Heart left ventricle (tissue), 16 donors: Measurements from ENCODE around the gene NCOA5. TPM values are rescaled to one million over a fixed set of nuclear protein-coding genes. Genes with fewer than 3 reads are reported as not detected.

Experiments
- ATAC-seq, 4 donors: fragments of 200-7000 bp; cut with Tn5 transposase; one replicate each; pipeline ENCODE4 v1.9.1; 2020 to 2022; ENCODE audit warnings: moderate library complexity in 4 of 4, mild to moderate bottlenecking in 3 of 4, moderate number of reproducible peaks in 1 of 4
- DNase-seq, 5 donors: peaks; one replicate each; pipeline ENCODE4 v3.0.0-alpha.2; 2020
- H3K27ac ChIP-seq, 12 donors: fragments of 200-600 bp; sonication (generic) in 4 of 12; one replicate each; pipeline versions ENCODE4 v1.5.0 to v1.8.0; 2016 to 2022; ENCODE audit warnings: mild to moderate bottlenecking in 2 of 12
- H3K27me3 ChIP-seq, 9 donors: fragments of 200-600 bp; sonication (generic) in 2 of 9; one replicate each; pipeline versions ENCODE4 v1.5.1 to v1.8.0; 2016 to 2022; ENCODE audit warnings: mild to moderate bottlenecking in 3 of 9
- H3K36me3 ChIP-seq, 9 donors: fragments of 200-600 bp; sonication (generic) in 2 of 9; one replicate each; pipeline versions ENCODE4 v1.5.0 to v1.8.0; 2018 to 2022; ENCODE audit warnings: mild to moderate bottlenecking in 2 of 9
- H3K4me1 ChIP-seq, 12 donors: fragments of 200-600 bp; sonication (generic) in 4 of 12; one replicate each; pipeline versions ENCODE4 v1.5.0 to v1.8.0; 2016 to 2022; ENCODE audit warnings: mild to moderate bottlenecking in 3 of 12
- H3K4me3 ChIP-seq, 12 donors: fragments of 200-600 bp; sonication (generic) in 4 of 12; one replicate each; pipeline versions ENCODE4 v1.5.0 to v1.8.0; 2017 to 2022; ENCODE audit warnings: mild to moderate bottlenecking in 9 of 12, moderate library complexity in 4 of 12
- H3K9me3 ChIP-seq, 12 donors: fragments of 200-600 bp; sonication (generic) in 4 of 12; one replicate each; pipeline versions ENCODE4 v1.5.0 to v1.8.0; 2016 to 2022; ENCODE audit warnings: mild to moderate bottlenecking in 1 of 12
- POLR2A ChIP-seq, 2 donors: fragments of 450-650 bp; IDR thresholded peaks; one replicate each; pipeline ENCODE4 v1.6.1; 2017; ENCODE audit warnings: antibody characterized with exemption in 2 of 2, mild to moderate bottlenecking in 2 of 2, moderate library complexity in 2 of 2
- WGBS, 4 donors: extraction: QIAGEN DNeasy Blood & Tissue Kit in 2 of 4; methylation state at CpG; one replicate each; pipeline versions ENCODE4 v1.1.5 to v1.1.7; 2013 to 2018; 5-methylcytosine and 5-hydroxymethylcytosine counted together
- intact Hi-C, 10 donors: fragments of 100-400 bp; cut with DNase I; formaldehyde crosslinking; loops; one replicate each; pipeline versions ENCODE4 v1.11.1 to v1.14.2; 2022
- polyA plus RNA-seq, 2 donors: library from polyadenylated mRNA; stranded (reverse); fragments of 200-250 nt; gene quantifications; one replicate each; pipeline ENCODE4 v1.2.3, GENCODE V29; 2013
- total RNA-seq, 9 donors: library from RNA; depleted of rRNA in 2 of 9; stranded (reverse); fragments of >200 nt in 2 of 9; fragmentation: NEBNext Ultra II Directional in 3 of 9; extraction: Animal tissue kit (Norgen Biotek cat#: 25700) in 3 of 9; gene quantifications; one replicate each; pipeline versions ENCODE4 v1.1.0 to v1.2.4, GENCODE V29; 2016 to 2023
- TF ChIP-seq, protein P1 (sequence below), 12 donors: fragments of 200-600 bp; sonication (generic) in 4 of 12; IDR thresholded peaks; one replicate each; pipeline versions ENCODE4 v1.5.0 to v1.8.0; 2018 to 2022; ENCODE audit warnings: antibody characterized with exemption in 12 of 12, mild to moderate bottlenecking in 5 of 12
- donor health status: ischemic (EF 13 %, LVEDD 7.1; RV severe dilation, severe dysfunction).
- donor health status: healthy with polysubstance abuse.
- donor health status: DM: no; HTN: yes; CAD: no.
- donor health status: DM: no; HTN: no; CAD: no.
- donor health status: ischemic (EF 25% LVEDD 6.9; RV normal size, moderate dysfunction).
- donor health status: ischemic (EF 25% LVEDD 5.7; RV mildly dilated, moderate dysfunction).
- donor health status: healthy.
- donor health status: DM: yes; HTN: yes; CAD: no.
- donor health status: ischemic (EF 35%, LVEDD 5.7; RV mildly dilated, moderate dysfunction).
- donor health status: nonischemic (EF 11% LVEDD 7.7; RV severe dilation, severe dysfunction).
- donor health status: DM: yes; HTN: yes; CAD: no.
- donor health status: PGD.
- donor health status: ischemic (EF 29% LVEDD 5.4; RV normal size, mild dysfunction).
- donor health status: nonischemic (EF 23%, LVEDD 6.1; RV moderate dilation, normal function).

NCOA5 gene
- total and polyA plus RNA-seq, 11 donors: 5.7 to 17.4 (median 12.3) TPM

DNA sequence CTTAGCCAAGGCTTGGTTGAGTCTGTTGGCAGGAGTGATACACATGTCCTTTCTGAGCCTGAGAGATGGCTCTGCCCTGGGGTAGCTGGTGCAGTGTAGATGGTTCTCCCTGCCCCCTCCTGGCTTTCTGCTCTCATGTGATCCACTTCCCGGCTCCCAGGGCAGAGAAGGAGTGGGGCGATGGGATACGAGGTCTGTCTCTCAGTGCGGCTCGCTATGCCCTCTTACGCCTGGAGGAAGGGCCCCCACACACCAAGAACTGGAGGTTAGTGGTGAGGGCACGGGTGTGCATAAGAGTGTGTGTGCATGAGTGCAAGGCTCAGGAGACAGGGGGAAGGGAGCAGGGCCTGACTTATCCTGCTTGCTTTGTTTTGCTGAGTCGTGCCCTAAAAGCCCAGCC lies 41.9 kb downstream of the NCOA5 start:
- Histone ChIP-seq H3K4me1 (no peaks in the 10 kb centered on the region), H3K36me3 (no peaks in the 10 kb centered on the region), H3K4me3 (no peak overlapping the region), H3K9me3 (no peaks in the 10 kb centered on the region), H3K27ac (no peak overlapping the region), H3K27me3 (peaks cover 0 to 65% (median 5%) of the 10 kb centered on the region in 9 donors)
- no peak for DNase-seq
- ATAC-seq: no peak
- intact Hi-C loops: loop anchor here in 1 of 10 donors (5.0 kb wide), 1 partner anchor 51 kb away; no protein-coding TSS in a partner anchor
- TF ChIP-seq POLR2A (IDR thresholded peaks at IDR 0.05): no peak
- WGBS, 4 donors: 65 to 75% (median 69%) methylated on average over 8 of the region's 8 CpGs

DNA sequence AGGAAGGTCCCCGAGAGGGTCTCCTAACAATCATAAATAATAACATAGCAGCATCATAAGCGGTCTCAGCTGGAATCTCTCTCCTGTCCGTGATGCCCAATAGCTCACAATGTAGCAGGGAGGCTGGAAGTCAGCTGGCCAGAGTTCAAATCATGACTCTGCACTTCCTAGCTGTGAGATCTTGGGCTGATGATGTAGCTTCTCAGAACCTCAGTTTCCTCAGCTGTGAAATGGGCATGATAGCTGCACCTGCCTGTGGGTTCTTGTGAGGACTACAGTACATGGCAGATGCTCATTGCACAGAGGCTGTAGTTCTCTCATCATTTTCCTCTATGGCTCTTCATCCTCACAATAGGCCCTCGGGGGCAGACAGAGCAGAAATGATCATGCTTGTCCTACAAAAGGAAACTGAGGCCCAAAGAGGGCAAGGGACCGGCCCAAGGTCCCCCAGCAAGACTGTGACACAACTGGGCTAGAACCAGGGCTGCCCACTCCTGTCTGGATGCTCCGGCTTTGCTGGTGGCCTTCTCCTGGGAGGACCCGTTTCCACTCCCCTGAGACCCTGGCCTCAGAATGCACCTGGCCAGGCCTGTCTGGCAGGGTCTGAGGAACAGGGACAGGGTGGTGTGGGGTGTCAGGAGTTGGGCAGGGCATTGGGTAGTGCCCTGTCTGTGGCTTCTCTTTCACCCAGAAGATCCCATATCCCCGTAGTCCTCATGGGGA lies 43.0 kb downstream of the NCOA5 start:
- ATAC-seq (no peak), DNase-seq (no peak)
- no peak for TF ChIP-seq POLR2A (IDR thresholded peaks at IDR 0.05)
- H3K9me3 ChIP-seq: no peaks in the 10 kb centered on the region
- WGBS, 4 donors: 76 to 84% (median 80%) methylated on average over 8 of the region's 8 CpGs
- no peak overlapping the region for H3K27ac ChIP-seq
- intact Hi-C loops: loop anchor here in 1 of 10 donors (5.0 kb wide), 1 partner anchor 49 kb away; no protein-coding TSS in a partner anchor
- no peak overlapping the region for H3K4me3 ChIP-seq
- no peaks in the 10 kb centered on the region for H3K4me1 ChIP-seq
- no peaks in the 10 kb centered on the region for H3K36me3 ChIP-seq
- H3K27me3 ChIP-seq: peaks cover 0 to 70% (median 5%) of the 10 kb centered on the region in 9 donors

DNA sequence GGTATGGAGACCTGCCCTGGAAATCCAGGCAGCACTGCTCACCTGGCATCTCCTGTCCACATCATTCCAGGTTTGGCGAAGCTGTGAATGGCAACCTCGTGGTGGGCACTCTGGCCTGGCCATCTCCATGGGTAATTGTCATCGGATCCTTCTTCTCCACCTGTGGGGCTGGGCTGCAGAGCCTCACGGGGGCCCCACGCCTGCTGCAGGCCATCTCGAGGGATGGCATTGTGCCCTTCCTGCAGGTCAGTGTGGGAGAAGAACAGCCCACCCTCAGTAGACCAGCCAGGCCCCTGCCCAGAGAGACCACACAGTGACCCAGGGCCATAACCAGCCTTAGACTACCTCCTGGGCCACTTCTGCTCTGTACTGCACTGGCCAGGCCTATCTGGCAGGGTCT lies 44.9 kb downstream of the NCOA5 start:
- no peak overlapping the region for H3K27ac ChIP-seq
- intact Hi-C loops: loop anchor here in 1 of 10 donors (5.0 kb wide), 1 partner anchor 48 kb away; no protein-coding TSS in a partner anchor
- no peaks in the 10 kb centered on the region for H3K36me3 ChIP-seq
- 74 to 83% (median 80%) methylated on average over 6 of the region's 6 CpGs for WGBS, 4 donors
- TF ChIP-seq, protein P1, sequence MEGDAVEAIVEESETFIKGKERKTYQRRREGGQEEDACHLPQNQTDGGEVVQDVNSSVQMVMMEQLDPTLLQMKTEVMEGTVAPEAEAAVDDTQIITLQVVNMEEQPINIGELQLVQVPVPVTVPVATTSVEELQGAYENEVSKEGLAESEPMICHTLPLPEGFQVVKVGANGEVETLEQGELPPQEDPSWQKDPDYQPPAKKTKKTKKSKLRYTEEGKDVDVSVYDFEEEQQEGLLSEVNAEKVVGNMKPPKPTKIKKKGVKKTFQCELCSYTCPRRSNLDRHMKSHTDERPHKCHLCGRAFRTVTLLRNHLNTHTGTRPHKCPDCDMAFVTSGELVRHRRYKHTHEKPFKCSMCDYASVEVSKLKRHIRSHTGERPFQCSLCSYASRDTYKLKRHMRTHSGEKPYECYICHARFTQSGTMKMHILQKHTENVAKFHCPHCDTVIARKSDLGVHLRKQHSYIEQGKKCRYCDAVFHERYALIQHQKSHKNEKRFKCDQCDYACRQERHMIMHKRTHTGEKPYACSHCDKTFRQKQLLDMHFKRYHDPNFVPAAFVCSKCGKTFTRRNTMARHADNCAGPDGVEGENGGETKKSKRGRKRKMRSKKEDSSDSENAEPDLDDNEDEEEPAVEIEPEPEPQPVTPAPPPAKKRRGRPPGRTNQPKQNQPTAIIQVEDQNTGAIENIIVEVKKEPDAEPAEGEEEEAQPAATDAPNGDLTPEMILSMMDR (IDR thresholded peaks at IDR 0.05): no peak
- no peak for TF ChIP-seq POLR2A (IDR thresholded peaks at IDR 0.05)
- peaks cover 0 to 74% (median 10%) of the 10 kb centered on the region in 9 donors for H3K27me3 ChIP-seq
- DNase-seq (no peak), ATAC-seq (no peak)
- no peaks in the 10 kb centered on the region for H3K9me3 ChIP-seq
- no peaks in the 10 kb centered on the region for H3K4me1 ChIP-seq
- H3K4me3 ChIP-seq: no peak overlapping the region

DNA sequence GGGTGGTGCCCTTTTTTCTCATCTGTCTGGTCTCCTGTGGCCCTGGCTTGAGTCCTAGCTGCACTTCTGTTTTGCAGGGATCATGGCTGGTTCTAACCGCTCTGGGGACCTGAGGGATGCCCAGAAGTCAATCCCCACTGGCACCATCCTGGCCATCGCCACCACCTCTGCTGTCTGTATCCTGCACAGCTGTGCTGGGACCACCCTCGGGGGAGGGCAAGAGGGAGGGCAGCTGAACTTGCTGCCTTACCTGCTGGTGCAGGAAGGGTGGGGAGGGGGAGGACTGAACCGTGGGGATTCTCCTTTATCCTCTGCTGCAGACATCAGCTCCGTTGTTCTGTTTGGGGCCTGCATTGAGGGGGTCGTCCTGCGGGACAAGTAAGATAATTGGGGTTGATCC lies 46.2 kb downstream of the NCOA5 start:
- Histone ChIP-seq H3K4me1 (no peaks in the 10 kb centered on the region), H3K36me3 (no peaks in the 10 kb centered on the region), H3K4me3 (no peak overlapping the region), H3K27me3 (peaks cover 0 to 64% (median 10%) of the 10 kb centered on the region in 9 donors), H3K9me3 (no peaks in the 10 kb centered on the region), H3K27ac (no peak overlapping the region)
- 41 to 46% (median 44%) methylated on average over 7 of the region's 7 CpGs for WGBS, 4 donors
- ATAC-seq: peak in 1 of 4 donors; percentile 29
- DNase-seq: no peak
- TF ChIP-seq, protein P1 (IDR thresholded peaks at IDR 0.05): no peak
- no peak for TF ChIP-seq POLR2A (IDR thresholded peaks at IDR 0.05)
- intact Hi-C loops: no loop called here

DNA sequence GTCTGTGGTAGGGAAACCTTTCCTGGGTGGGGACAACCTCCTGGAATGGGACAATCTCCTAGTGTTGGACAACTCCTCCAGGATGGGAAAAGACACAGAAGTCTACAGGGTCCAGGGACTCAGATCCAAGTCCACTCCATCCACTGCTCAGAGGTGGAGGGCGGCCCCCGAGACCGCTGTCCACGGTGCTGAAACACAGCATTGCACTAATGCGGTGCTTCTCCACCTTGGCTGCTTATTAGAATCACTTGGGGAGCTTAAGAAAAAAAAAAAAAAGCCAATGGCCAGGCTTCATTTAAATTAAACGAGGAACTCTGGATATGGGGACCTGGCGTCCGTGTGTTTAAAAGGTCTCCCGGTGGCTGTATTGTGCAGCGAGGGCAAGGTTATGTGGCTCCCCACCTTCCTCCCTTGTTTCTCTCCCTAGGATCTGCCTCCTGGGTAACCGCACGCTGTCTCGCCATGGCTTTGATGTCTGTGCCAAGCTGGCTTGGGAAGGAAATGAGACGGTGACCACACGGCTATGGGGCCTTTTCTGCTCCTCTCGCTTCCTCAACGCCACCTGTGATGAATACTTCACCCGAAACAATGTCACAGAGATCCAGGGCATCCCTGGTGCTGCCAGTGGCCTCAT lies 48.7 kb downstream of the NCOA5 start:
- no peak for TF ChIP-seq POLR2A (IDR thresholded peaks at IDR 0.05)
- TF ChIP-seq, protein P1 (IDR thresholded peaks at IDR 0.05): no peak
- DNase-seq (peak in 1 of 5 donors; percentile 38), ATAC-seq (peak in 1 of 4 donors; percentile 34)
- 25 to 30% (median 26%) methylated on average over 18 of the region's 18 CpGs for WGBS, 4 donors
- H3K4me1 ChIP-seq: no peaks in the 10 kb centered on the region
- no peak overlapping the region for H3K27ac ChIP-seq
- intact Hi-C loops: no loop called here
- H3K9me3 ChIP-seq: no peaks in the 10 kb centered on the region
- H3K36me3 ChIP-seq: no peaks in the 10 kb centered on the region
- peaks cover 0 to 54% (median 10%) of the 10 kb centered on the region in 9 donors for H3K27me3 ChIP-seq
- no peak overlapping the region for H3K4me3 ChIP-seq
